HTR-8/SVneo (cell line): Measurements from ENCODE around the gene DOCK10.

Experiments used
- DNase-seq: peaks from one replicate; pipeline ENCODE4 v3.0.0; 2011; ENCODE audit warnings: low spot score, mixed read lengths; ENCODE audit not compliant: insufficient read length
- FAIRE-seq: peaks from 2 replicates; lab custom pipeline; 2011; peaks lifted over from hg19 to GRCh38; lab: Jason Lieb, UNC

Gene DOCK10

GRCh38 chr2:224751996-224752698 is 290.1 kb downstream of the DOCK10 start:
- FAIRE-seq (no peak), DNase-seq (no peak)

GRCh38 chr2:224749136-224749535 is 293.1 kb downstream of the DOCK10 start:
- no peak for FAIRE-seq
- DNase-seq = peak; percentile 13

GRCh38 chr2:224747765-224748164 is 294.5 kb downstream of the DOCK10 start:
- FAIRE-seq (no peak), DNase-seq (no peak)

GRCh38 chr2:224736227-224736626 is 306.0 kb downstream of the DOCK10 start:
- DNase-seq (no peak), FAIRE-seq (no peak)

- FAIRE-seq = peak; percentile 9
- no peak for DNase-seq
Measured at GRCh38 chr2:224734949-224735348, 307.3 kb downstream of the DOCK10 start.

GRCh38 chr2:224731665-224732064 is 310.6 kb downstream of the DOCK10 start:
- DNase-seq (no peak), FAIRE-seq (no peak)

- DNase-seq (no peak), FAIRE-seq (no peak)
Measured at GRCh38 chr2:224729435-224729834, 312.8 kb downstream of the DOCK10 start.

- DNase-seq = no peak
- no peak for FAIRE-seq
Measured at GRCh38 chr2:224724331-224724730, 317.9 kb downstream of the DOCK10 start.

- no peak for FAIRE-seq
Measured at GRCh38 chr2:224723586-224724217, 318.6 kb downstream of the DOCK10 start.

GRCh38 chr2:224722770-224723169 is 319.5 kb downstream of the DOCK10 start:
- no peak for FAIRE-seq

More at GRCh38 chr2:224723586-224724217, 318.6 kb downstream of the DOCK10 start:
- DNase-seq = no peak

GRCh38 chr2:224722250-224722649 is 320.0 kb downstream of the DOCK10 start:
- DNase-seq = no peak

More at GRCh38 chr2:224722770-224723169, 319.5 kb downstream of the DOCK10 start:
- no peak for DNase-seq

GRCh38 chr2:224716921-224717320 is 325.3 kb downstream of the DOCK10 start:
- no peak for FAIRE-seq
- no peak for DNase-seq

More at GRCh38 chr2:224722250-224722649, 320.0 kb downstream of the DOCK10 start:
- no peak for FAIRE-seq

- DNase-seq = no peak
- no peak for FAIRE-seq
Measured at GRCh38 chr2:224716201-224716600, 326.1 kb downstream of the DOCK10 start, which contains the start of gene CCDC195. CCDC195 (minus strand) TSS chr2:224716365; CDS start chr2:224716365, 0 bp downstream.
